ENCODE measurements around the gene ABCD3.

Gene ABCD3

DNA sequence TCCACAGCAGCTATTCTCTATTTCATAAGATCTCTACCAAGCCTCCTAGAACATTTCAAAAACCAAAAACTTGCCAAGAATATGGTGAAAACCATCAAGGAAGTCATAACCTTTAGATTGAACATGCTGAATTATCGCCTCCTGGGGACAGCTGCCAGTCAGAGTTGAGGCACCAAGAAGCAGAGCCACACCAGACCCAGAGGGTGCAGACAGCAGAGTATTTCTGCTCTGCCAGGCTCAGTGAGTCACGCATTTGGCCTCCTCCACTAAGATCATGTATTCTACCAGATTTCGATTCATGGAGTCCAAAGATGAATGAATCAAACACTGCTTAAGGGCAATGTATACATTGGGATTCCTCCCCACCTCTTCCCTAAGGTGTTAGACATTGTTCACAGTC lies 121.3 kb downstream of the ABCD3 start:
- Histone ChIP-seq H3K27ac (ENCODE audit: extremely low read depth, low read depth, low read length) (no peak overlapping the region), H3K4me1 (ENCODE audit: control insufficient read depth, insufficient read depth, low read length) (peaks cover 4% of the 10 kb centered on the region; the same call in 1 of the 2 replicates), H3K4me3 (ENCODE audit: low read depth, low read length) (no peak overlapping the region), H3K36me3 (ENCODE audit: control insufficient read depth in 2 of 2, insufficient read depth in 1 of 2, low read length in 2 of 2) (peaks cover 0 to 34% of the 10 kb centered on the region in 2 experiments; a peak in 2 of 3 replicates), H3K9me3 (ENCODE audit: control insufficient read depth, insufficient read depth, low read depth, low read length) (no peaks in the 10 kb centered on the region)
- CTCF ChIA-PET = interaction anchor here (0.8 to 2.8 kb wide), 4 partner anchors 114 to 502 kb away, joined by 3 to 7 read pairs (median 4); no protein-coding TSS in a partner anchor
- no peak for TF ChIP-seq ZNF830 (tag by site-specific recombination; IDR thresholded peaks at IDR 0.05; ENCODE audit: low read depth)
- TF ChIP-seq, protein P1, sequence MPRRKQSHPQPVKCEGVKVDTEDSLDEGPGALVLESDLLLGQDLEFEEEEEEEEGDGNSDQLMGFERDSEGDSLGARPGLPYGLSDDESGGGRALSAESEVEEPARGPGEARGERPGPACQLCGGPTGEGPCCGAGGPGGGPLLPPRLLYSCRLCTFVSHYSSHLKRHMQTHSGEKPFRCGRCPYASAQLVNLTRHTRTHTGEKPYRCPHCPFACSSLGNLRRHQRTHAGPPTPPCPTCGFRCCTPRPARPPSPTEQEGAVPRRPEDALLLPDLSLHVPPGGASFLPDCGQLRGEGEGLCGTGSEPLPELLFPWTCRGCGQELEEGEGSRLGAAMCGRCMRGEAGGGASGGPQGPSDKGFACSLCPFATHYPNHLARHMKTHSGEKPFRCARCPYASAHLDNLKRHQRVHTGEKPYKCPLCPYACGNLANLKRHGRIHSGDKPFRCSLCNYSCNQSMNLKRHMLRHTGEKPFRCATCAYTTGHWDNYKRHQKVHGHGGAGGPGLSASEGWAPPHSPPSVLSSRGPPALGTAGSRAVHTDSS (tag by site-specific recombination; IDR thresholded peaks at IDR 0.05) = no peak
- TF ChIP-seq, protein P2, sequence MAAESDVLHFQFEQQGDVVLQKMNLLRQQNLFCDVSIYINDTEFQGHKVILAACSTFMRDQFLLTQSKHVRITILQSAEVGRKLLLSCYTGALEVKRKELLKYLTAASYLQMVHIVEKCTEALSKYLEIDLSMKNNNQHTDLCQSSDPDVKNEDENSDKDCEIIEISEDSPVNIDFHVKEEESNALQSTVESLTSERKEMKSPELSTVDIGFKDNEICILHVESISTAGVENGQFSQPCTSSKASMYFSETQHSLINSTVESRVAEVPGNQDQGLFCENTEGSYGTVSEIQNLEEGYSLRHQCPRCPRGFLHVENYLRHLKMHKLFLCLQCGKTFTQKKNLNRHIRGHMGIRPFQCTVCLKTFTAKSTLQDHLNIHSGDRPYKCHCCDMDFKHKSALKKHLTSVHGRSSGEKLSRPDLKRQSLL (tag by site-specific recombination; IDR thresholded peaks at IDR 0.05) = no peak
- TF ChIP-seq, protein P3, sequence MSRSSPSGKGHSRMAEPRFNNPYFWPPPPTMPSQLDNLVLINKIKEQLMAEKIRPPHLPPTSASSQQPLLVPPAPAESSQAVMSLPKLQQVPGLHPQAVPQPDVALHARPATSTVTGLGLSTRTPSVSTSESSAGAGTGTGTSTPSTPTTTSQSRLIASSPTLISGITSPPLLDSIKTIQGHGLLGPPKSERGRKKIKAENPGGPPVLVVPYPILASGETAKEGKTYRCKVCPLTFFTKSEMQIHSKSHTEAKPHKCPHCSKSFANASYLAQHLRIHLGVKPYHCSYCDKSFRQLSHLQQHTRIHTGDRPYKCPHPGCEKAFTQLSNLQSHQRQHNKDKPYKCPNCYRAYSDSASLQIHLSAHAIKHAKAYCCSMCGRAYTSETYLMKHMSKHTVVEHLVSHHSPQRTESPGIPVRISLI (tag by site-specific recombination; IDR thresholded peaks at IDR 0.05) = no peak
- TF ChIP-seq YY1 (tag by site-specific recombination; IDR thresholded peaks at IDR 0.05) = no peak
- no peak for TF ChIP-seq ZNF747 (tag by site-specific recombination; IDR thresholded peaks at IDR 0.05)
- no peak for TF ChIP-seq ZNF600 (tag by site-specific recombination; IDR thresholded peaks at IDR 0.05)
- no peak for TF ChIP-seq ZNF223 (tag by site-specific recombination; IDR thresholded peaks at IDR 0.05)
- TF ChIP-seq, protein P4, sequence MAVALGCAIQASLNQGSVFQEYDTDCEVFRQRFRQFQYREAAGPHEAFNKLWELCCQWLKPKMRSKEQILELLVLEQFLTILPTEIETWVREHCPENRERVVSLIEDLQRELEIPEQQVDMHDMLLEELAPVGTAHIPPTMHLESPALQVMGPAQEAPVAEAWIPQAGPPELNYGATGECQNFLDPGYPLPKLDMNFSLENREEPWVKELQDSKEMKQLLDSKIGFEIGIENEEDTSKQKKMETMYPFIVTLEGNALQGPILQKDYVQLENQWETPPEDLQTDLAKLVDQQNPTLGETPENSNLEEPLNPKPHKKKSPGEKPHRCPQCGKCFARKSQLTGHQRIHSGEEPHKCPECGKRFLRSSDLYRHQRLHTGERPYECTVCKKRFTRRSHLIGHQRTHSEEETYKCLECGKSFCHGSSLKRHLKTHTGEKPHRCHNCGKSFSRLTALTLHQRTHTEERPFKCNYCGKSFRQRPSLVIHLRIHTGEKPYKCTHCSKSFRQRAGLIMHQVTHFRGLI (tag by site-specific recombination; IDR thresholded peaks at IDR 0.05) = no peak
- no peak for TF ChIP-seq RBAK (tag by site-specific recombination; IDR thresholded peaks at IDR 0.05)
- no peak for TF ChIP-seq ZNF654 (tag by site-specific recombination; IDR thresholded peaks at IDR 0.05; ENCODE audit: low read depth)
- no peak for TF ChIP-seq ZNF76 (tag by site-specific recombination; IDR thresholded peaks at IDR 0.05; ENCODE audit: borderline replicate concordance, low read depth)
- TF ChIP-seq ZNF596 (tag by site-specific recombination; IDR thresholded peaks at IDR 0.05) = no peak
- TF ChIP-seq, protein P5, sequence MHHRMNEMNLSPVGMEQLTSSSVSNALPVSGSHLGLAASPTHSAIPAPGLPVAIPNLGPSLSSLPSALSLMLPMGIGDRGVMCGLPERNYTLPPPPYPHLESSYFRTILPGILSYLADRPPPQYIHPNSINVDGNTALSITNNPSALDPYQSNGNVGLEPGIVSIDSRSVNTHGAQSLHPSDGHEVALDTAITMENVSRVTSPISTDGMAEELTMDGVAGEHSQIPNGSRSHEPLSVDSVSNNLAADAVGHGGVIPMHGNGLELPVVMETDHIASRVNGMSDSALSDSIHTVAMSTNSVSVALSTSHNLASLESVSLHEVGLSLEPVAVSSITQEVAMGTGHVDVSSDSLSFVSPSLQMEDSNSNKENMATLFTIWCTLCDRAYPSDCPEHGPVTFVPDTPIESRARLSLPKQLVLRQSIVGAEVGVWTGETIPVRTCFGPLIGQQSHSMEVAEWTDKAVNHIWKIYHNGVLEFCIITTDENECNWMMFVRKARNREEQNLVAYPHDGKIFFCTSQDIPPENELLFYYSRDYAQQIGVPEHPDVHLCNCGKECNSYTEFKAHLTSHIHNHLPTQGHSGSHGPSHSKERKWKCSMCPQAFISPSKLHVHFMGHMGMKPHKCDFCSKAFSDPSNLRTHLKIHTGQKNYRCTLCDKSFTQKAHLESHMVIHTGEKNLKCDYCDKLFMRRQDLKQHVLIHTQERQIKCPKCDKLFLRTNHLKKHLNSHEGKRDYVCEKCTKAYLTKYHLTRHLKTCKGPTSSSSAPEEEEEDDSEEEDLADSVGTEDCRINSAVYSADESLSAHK (tag by site-specific recombination; IDR thresholded peaks at IDR 0.05) = no peak
- POLR2A ChIA-PET = no interaction called here

- Histone ChIP-seq H3K4me3 (ENCODE audit: low read depth, low read length) (peak overlapping the region; percentile 78), H3K4me1 (ENCODE audit: control insufficient read depth, insufficient read depth, low read length) (peaks cover 4% of the 10 kb centered on the region; the same call in 1 of the 2 replicates), H3K36me3 (ENCODE audit: control insufficient read depth in 2 of 2, insufficient read depth in 1 of 2, low read length in 2 of 2) (peaks cover 0 to 22% of the 10 kb centered on the region in 2 experiments; a peak in 2 of 3 replicates), H3K9me3 (ENCODE audit: control insufficient read depth, insufficient read depth, low read depth, low read length) (no peaks in the 10 kb centered on the region), H3K27ac (ENCODE audit: extremely low read depth, low read depth, low read length) (no peak overlapping the region; the same call in 1 of the 2 replicates)
- ChIA-PET CTCF (interaction anchor here (0.6 to 2.8 kb wide), 6 partner anchors 9 to 501 kb away, joined by 3 to 7 read pairs (median 4); no protein-coding TSS in a partner anchor), POLR2A (interaction anchor here (2.0 kb wide), 1 partner anchor 20 kb away, joined by 9 read pairs; no protein-coding TSS in a partner anchor)
- no peak for TF ChIP-seq BCL11A (tag by site-specific recombination; IDR thresholded peaks at IDR 0.05; ENCODE audit: low read depth)
- peak; percentile 87 for TF ChIP-seq ZNF26 (tag by site-specific recombination; IDR thresholded peaks at IDR 0.05)
- TF ChIP-seq AEBP2 (tag by site-specific recombination; IDR thresholded peaks at IDR 0.05; ENCODE audit: borderline replicate concordance) = no peak
- TF ChIP-seq ZNF560 (tag by site-specific recombination; IDR thresholded peaks at IDR 0.05; ENCODE audit: borderline replicate concordance) = no peak
- TF ChIP-seq ZFP41 (tag by site-specific recombination; IDR thresholded peaks at IDR 0.05; ENCODE audit: borderline replicate concordance) = no peak
These were observed 122.5 kb downstream of the ABCD3 start for GRCh38 chr1:94540440-94541245.
